Common myeloid progenitor, CD34-positive (primary cell): ENCODE measurements around the gene THOC2.
"Not testable (repeated sequence)": the region's sequence is repeated elsewhere in the genome, so short reads cannot be mapped to it uniquely, and the experiment has no call there.

Source experiments
- CTCF ChIA-PET: fragments of 350-600 bp; sonication (Branson Sonifier 250); formaldehyde crosslinking; loops from one replicate; lab custom pipeline; 2021; ENCODE audit warnings: antibody characterized with exemption; lab: Charles Lee
- POLR2A ChIA-PET: fragments of 350-600 bp; sonication (Branson Sonifier 250); formaldehyde crosslinking; loops from one replicate; lab custom pipeline; 2021; ENCODE audit warnings: antibody characterized with exemption; lab: Charles Lee
- DNase-seq, 3 donors: peaks; one replicate each; pipeline versions ENCODE4 v3.0.0 to v3.0.0-alpha.2; 2013
- H3K27ac ChIP-seq, 2 experiments: 1 replicate in 1 of 2; 2 replicates in 1 of 2; pipeline ENCODE4 v1.7.0; 2013; ENCODE audit warnings: inconsistent platforms in 2 of 2, low read length in 2 of 2, mild to moderate bottlenecking in 2 of 2, low read depth in 1 of 2, moderate library complexity in 1 of 2; ENCODE audit not compliant: severe bottlenecking in 2 of 2, insufficient read depth in 1 of 2, poor library complexity in 1 of 2
- H3K27me3 ChIP-seq, 5 experiments: replicated peaks in 2 of 5; 1 replicate in 3 of 5; 2 replicates in 2 of 5; pipeline versions ENCODE4 v1.6.1 to v1.7.0; 2013; ENCODE audit warnings: low read length in 4 of 5, mild to moderate bottlenecking in 2 of 5, moderate library complexity in 2 of 5, inconsistent platforms in 1 of 5; ENCODE audit not compliant: insufficient read depth in 5 of 5, control insufficient read depth in 4 of 5
- H3K36me3 ChIP-seq, 4 experiments: 1 replicate in 2 of 4; 2 replicates in 2 of 4; pipeline versions ENCODE4 v1.6.1 to v1.7.0; 2013; ENCODE audit warnings: low read length in 3 of 4, control low read depth in 1 of 4, mild to moderate bottlenecking in 1 of 4; ENCODE audit not compliant: control insufficient read depth in 4 of 4, insufficient read depth in 4 of 4
- H3K4me1 ChIP-seq, 4 experiments: 1 replicate in 3 of 4; 2 replicates in 1 of 4; pipeline versions ENCODE4 v1.6.1 to v1.7.1; 2013; ENCODE audit warnings: low read length in 3 of 4, mild to moderate bottlenecking in 3 of 4, control low read depth in 1 of 4, inconsistent platforms in 1 of 4, moderate library complexity in 1 of 4; ENCODE audit not compliant: control insufficient read depth in 4 of 4, insufficient read depth in 4 of 4; ENCODE audit errors: control extremely low read depth in 1 of 4
- H3K4me3 ChIP-seq, 7 experiments: 1 replicate in 4 of 7; 2 replicates in 3 of 7; pipeline versions ENCODE4 v1.5.1 to v1.7.0; 2013; ENCODE audit warnings: mild to moderate bottlenecking in 7 of 7, low read length in 6 of 7, moderate library complexity in 6 of 7, inconsistent platforms in 2 of 7, low read depth in 2 of 7, control low read depth in 1 of 7; ENCODE audit not compliant: insufficient read depth in 4 of 7, control insufficient read depth in 1 of 7; ENCODE audit errors: extremely low read depth in 1 of 7
- H3K9me3 ChIP-seq, 5 experiments: 1 replicate in 4 of 5; 2 replicates in 1 of 5; pipeline versions ENCODE4 v1.6.1 to v1.7.1; 2013; ENCODE audit warnings: low read length in 4 of 5, mild to moderate bottlenecking in 2 of 5, inconsistent platforms in 1 of 5, low read depth in 1 of 5, moderate library complexity in 1 of 5; ENCODE audit not compliant: control insufficient read depth in 4 of 5, insufficient read depth in 2 of 5; ENCODE audit errors: control extremely low read depth in 1 of 5
- WGBS: methylation state at CpG from one replicate; pipeline ENCODE4 v1.1.5; 2013; ENCODE audit not compliant: insufficient coverage; 5-methylcytosine and 5-hydroxymethylcytosine counted together

Gene THOC2

DNA sequence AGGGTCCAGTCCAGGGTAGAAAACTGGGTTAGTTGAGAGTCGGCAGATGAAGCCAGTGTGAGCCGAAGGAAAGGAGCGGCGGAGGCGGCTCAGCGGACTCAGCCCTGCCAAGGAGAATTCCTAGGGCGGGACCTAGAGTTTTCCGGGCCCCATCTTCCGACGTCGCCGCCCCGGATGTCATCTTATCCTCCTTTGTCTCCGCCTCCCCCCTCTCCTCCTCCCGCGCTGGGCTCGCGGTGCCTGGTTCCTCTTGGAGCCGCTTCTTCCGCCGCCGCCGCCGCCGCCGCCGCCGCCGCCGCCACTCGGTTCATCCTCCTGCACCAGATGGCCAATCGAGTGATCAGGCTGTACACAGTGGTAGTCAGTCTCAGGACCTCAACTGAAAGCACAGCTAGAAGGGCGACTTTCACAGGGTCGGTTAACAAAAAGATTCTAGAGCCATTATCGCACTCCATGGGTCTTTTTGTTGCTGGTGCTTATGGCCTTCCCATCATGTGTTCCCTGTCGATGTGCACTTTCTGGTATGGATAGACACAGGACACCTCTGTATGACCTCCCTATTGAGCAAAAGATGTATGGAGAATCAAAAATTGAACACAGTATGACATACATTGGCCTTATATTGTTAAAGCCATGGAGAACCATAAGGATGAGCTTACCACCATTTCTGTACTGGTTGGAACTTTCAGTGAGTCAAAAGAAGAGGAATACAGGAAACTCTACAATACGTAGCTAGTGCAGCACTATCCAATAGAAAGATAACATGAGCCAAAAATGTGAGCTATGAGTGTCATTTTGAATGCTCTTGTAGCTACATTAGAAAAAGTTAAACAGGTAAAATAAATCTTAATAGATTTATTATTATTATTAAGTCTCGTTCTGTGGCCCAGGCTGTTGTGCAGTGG, 32.4 kb upstream of the THOC2 start:
- no peaks in the 10 kb centered on the region for H3K9me3 ChIP-seq
- WGBS, result 39% methylated on average over 32 of the region's 38 CpGs
- peak overlapping the region in 6 of 7 experiments; percentile 36 to 72 (median 52) for H3K4me3 ChIP-seq
- peaks cover 0 to 4% (median 1%) of the 10 kb centered on the region in 4 experiments for H3K4me1 ChIP-seq
- no peaks in the 10 kb centered on the region for H3K27me3 ChIP-seq
- ChIA-PET CTCF (interaction anchor here (0.6 to 2.8 kb wide), 2 partner anchors 12 to 15 kb away, joined by 3 to 15 read pairs; no protein-coding TSS in a partner anchor), POLR2A (interaction anchor here (1.0 kb wide), 1 partner anchor 12 kb away, joined by 4 read pairs; no protein-coding TSS in a partner anchor)
- no peaks in the 10 kb centered on the region for H3K36me3 ChIP-seq
- no peak overlapping the region for H3K27ac ChIP-seq
- peak; percentile 42 to 65 (median 48) for DNase-seq

DNA sequence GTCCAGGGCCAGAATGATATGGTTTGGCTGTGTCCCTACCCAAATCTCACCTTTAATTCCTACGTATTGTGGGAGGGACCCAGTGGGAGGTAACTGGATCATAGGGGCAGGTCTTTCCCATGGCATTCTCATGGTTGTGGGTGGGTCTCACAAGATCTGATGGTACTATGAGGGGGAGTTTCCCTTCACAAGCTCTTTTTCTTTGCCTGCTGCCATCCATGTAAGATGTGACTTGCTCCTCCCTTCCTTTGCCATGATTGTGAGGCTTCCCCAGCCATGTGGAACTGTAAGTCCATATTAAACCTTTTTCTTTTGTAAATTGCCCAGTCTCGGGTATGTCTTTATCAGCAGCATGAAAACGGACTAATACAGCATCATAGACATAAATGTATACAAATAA, 27.0 kb upstream of the THOC2 start:
- H3K27ac ChIP-seq, H3K36me3 ChIP-seq, H3K4me3 ChIP-seq, H3K27me3 ChIP-seq, CTCF ChIA-PET, DNase-seq, H3K9me3 ChIP-seq, H3K4me1 ChIP-seq, POLR2A ChIA-PET: not testable (repeated sequence)
- WGBS, result no CpG with 5 or more reads among the region's 3 CpGs

DNA sequence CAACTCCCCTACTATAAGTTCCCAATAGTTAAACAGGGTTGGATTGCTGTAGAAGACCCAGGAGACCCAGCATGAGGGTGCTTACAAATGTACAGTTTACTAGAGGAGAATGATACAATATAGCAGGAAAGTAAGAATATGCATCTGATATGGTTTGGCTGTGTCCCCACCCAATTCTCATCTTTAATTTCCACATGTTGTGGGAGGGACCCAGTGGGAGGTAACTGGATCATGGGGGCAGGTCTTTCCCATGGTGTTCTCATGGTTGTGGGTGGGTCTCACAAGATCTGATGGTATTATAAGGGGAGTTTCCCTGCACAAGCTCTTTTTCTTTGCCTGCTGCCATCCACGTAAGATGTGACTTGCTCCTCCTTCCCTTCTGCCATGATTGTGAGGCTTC, 24.9 kb upstream of the THOC2 start:
- H3K9me3 ChIP-seq, H3K36me3 ChIP-seq, POLR2A ChIA-PET, H3K4me1 ChIP-seq, CTCF ChIA-PET, DNase-seq, H3K27me3 ChIP-seq, H3K4me3 ChIP-seq, H3K27ac ChIP-seq: not testable (repeated sequence)
- WGBS, result 100% methylated on average over 1 of the region's 1 CpG

DNA sequence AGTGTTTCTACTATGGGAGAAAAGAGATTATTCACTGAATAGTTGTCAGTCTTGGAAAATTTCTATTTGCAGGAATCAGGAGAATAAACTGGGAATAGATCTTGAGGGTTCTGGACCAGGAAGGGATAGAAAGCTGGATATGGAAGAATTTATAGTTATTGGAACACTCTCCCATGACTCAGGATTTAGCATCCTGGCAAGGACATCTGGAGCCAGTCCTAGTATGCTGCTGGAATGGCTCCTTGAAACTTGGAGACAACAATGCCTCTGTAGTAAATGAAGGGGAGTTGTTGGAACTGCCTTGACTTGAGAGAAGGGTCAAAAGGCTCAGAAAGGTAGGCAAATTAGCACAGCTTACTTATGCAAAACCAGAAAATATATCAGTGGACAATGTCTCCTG, 23.5 kb upstream of the THOC2 start:
- Histone ChIP-seq H3K36me3 (no peaks in the 10 kb centered on the region), H3K4me1 (no peaks in the 10 kb centered on the region), H3K9me3 (peaks cover 0 to 2% (median 0%) of the 10 kb centered on the region in 5 experiments), H3K27ac (no peak overlapping the region), H3K27me3 (no peaks in the 10 kb centered on the region), H3K4me3 (no peak overlapping the region)
- ChIA-PET CTCF (no interaction called here), POLR2A (no interaction called here)
- no peak for DNase-seq

DNA sequence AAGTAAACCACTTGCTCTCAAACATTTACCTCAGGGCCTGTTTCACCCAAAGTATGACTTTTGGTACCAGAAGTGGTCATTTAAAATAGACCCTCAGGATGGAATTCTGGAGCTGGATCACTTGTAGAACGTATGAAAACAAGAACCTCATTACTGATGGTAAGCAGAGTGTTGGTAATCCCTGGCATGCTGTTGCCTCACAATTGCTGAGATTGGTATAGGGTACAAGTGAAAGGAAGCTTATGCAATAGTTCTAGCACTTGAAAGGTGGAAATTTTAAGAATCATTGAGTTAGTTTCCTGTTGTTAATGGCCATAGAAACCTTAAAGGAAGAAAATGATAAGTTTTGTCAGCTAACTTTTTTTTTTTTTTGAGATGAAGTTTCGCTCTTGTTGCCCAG, 22.3 kb upstream of the THOC2 start:
- CTCF ChIA-PET, result no interaction called here
- no peaks in the 10 kb centered on the region for H3K27me3 ChIP-seq
- POLR2A ChIA-PET, result interaction anchor here (0.5 kb wide), 1 partner anchor 271 kb away, joined by 4 read pairs; no protein-coding TSS in a partner anchor
- H3K36me3 ChIP-seq, result no peaks in the 10 kb centered on the region
- no peak for DNase-seq
- H3K4me1 ChIP-seq, result no peaks in the 10 kb centered on the region
- H3K27ac ChIP-seq, result no peak overlapping the region
- peaks cover 0 to 2% (median 0%) of the 10 kb centered on the region in 5 experiments for H3K9me3 ChIP-seq
- H3K4me3 ChIP-seq, result no peak overlapping the region
- 43% methylated on average over 1 of the region's 2 CpGs for WGBS

DNA sequence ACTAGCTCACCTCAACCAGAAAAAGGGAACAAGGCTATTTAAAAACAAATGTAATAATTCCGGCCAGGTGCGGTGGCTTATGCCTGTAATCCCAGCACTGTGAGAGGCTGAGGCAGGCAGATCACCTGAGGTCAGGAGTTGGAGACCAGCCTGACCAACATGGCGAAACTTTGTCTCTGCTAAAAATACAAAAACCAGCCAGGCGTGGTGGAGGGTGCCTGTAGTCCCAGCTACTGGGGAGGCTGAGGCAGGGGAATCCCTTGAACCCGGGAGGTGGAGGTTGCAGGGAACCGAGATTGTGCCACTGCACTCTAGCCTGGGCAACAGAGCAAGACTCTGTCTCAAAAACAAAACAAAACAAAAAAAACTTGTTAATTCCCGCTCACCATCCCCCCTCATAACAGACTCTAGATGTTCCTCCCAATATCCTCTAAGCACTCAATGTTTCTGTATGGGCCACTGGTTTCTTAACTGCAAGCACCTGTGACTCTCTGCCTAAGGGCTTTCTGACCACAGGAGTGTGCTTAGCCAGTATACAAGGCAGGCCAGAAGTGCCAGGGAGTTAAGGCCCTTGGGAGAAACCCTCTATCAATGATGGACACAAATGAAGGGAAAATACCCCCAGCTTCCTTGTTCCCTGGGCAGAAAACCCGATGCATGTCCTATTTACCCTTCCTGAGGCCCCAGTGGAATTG, 21.0 kb upstream of the THOC2 start:
- CTCF ChIA-PET, result interaction anchor here (0.8 kb wide), 1 partner anchor 11 kb away, joined by 3 read pairs; no protein-coding TSS in a partner anchor
- Histone ChIP-seq H3K4me1 (no peaks in the 10 kb centered on the region), H3K36me3 (no peaks in the 10 kb centered on the region), H3K27me3 (no peaks in the 10 kb centered on the region), H3K27ac (no peak overlapping the region), H3K9me3 (peaks cover 0 to under 1% (median 0%) of the 10 kb centered on the region in 5 experiments), H3K4me3 (no peak overlapping the region)
- POLR2A ChIA-PET, result no interaction called here
- no peak for DNase-seq
- WGBS, result 76% methylated on average over 6 of the region's 8 CpGs

DNA sequence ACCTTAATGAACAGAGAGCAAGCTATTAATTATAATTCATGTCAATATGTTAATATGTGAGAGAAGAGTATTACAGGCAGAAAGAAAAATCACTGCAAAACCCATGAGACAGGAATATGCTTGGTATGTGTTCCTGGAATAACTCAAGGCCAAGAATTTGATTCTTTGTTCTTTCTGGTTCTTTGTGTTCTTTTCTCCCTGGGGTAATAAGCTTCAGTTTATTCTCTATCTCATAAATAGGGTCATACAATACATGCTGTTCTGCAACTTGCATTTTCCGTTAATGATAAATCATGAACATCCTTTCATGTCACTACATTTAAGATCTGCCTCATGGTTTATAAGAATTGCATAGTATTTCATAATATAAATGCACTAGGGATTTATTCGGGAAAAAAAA, 16.8 kb upstream of the THOC2 start:
- H3K9me3 ChIP-seq, result no peaks in the 10 kb centered on the region
- H3K4me1 ChIP-seq, result no peaks in the 10 kb centered on the region
- CTCF ChIA-PET, result no interaction called here
- POLR2A ChIA-PET, result no interaction called here
- H3K27me3 ChIP-seq, result no peaks in the 10 kb centered on the region
- 83% methylated on average over 1 of the region's 2 CpGs for WGBS
- H3K4me3 ChIP-seq, result no peak overlapping the region
- H3K27ac ChIP-seq, result no peak overlapping the region
- H3K36me3 ChIP-seq, result no peaks in the 10 kb centered on the region
- DNase-seq, result no peak
